ENCODE data around the gene STYXL1.

GRCh38 chr7:76048668-76048988 is 828 bp upstream of the STYXL1 start:
- no peak for TF ChIP-seq POLR2A (IDR thresholded peaks at IDR 0.05)
- TF ChIP-seq CTCF (IDR thresholded peaks at IDR 0.05) = no peak
